Neural cell (in vitro differentiated cells): ENCODE data around the gene ULBP1. TPM values are rescaled to one million over a fixed set of nuclear protein-coding genes. Genes with fewer than 3 reads are reported as not detected.
"Not testable (repeated sequence)": the region's sequence is repeated elsewhere in the genome, so short reads cannot be mapped to it uniquely, and the experiment has no call there.

Source experiments
- H2AFZ ChIP-seq: fragments of 200-600, 300-800 bp; sonication (generic), shearing (Covaris generic); 2 replicates; pipeline ENCODE4 v1.6.0; 2014; ENCODE audit warnings: low read depth, mild to moderate bottlenecking, antibody characterized with exemption, low read length, moderate library complexity
- H3F3A ChIP-seq: fragments of 200-600 bp; shearing (Covaris generic); 2 replicates; pipeline ENCODE4 v1.6.1; 2016; ENCODE audit warnings: mild to moderate bottlenecking, moderate library complexity, mixed read lengths, antibody characterized with exemption, low read length; ENCODE audit not compliant: insufficient read depth, poor library complexity, severe bottlenecking
- H3K27ac ChIP-seq: fragments of 200-600, 300-800 bp; sonication (generic), shearing (Covaris generic); 2 replicates; pipeline ENCODE4 v1.5.1; 2014; ENCODE audit warnings: mild to moderate bottlenecking, low read length, moderate library complexity
- H3K27me3 ChIP-seq: fragments of 300-800, 200-600 bp; sonication (generic), shearing (Covaris generic); 2 replicates; pipeline ENCODE4 v1.6.0; 2014; ENCODE audit warnings: mild to moderate bottlenecking, low read depth, low read length, moderate library complexity; ENCODE audit not compliant: insufficient read depth
- H3K36me3 ChIP-seq: fragments of 300-800, 200-600 bp; sonication (generic), shearing (Covaris generic); 2 replicates; pipeline ENCODE4 v1.5.1; 2014; ENCODE audit warnings: mild to moderate bottlenecking, antibody characterized with exemption, low read length, moderate library complexity; ENCODE audit not compliant: insufficient read depth
- H3K4me2 ChIP-seq: fragments of 300-800, 200-600 bp; sonication (generic), shearing (Covaris generic); 2 replicates; pipeline ENCODE4 v1.6.0; 2014; ENCODE audit warnings: mild to moderate bottlenecking, low read length
- H3K4me3 ChIP-seq: fragments of 300-800, 200-600 bp; sonication (generic), shearing (Covaris generic); 2 replicates; pipeline ENCODE4 v1.5.1; 2014; ENCODE audit warnings: mild to moderate bottlenecking, low read length, moderate library complexity
- H3K79me2 ChIP-seq: fragments of 200-600 bp; shearing (Covaris generic); replicated peaks from 2 replicates; pipeline ENCODE4 v1.6.0; 2014; ENCODE audit warnings: mild to moderate bottlenecking, low read length, moderate library complexity; ENCODE audit not compliant: insufficient read depth
- H3K9ac ChIP-seq: fragments of 300-800, 200-600 bp; sonication (generic), shearing (Covaris generic); 2 replicates; pipeline ENCODE4 v1.6.1; 2016; ENCODE audit warnings: mild to moderate bottlenecking, low read length, mixed read lengths
- H3K9me2 ChIP-seq: fragments of 200-600 bp; shearing (Covaris generic); 2 replicates; pipeline ENCODE4 v1.6.1; 2016; ENCODE audit warnings: mild to moderate bottlenecking, low read length, mixed read lengths; ENCODE audit not compliant: insufficient read depth
- H3K9me3 ChIP-seq: fragments of 200-600, 300-800 bp; sonication (generic), shearing (Covaris generic); 2 replicates; pipeline ENCODE4 v1.6.1; 2016; ENCODE audit warnings: mild to moderate bottlenecking, mixed run types, low read length, moderate library complexity, mixed read lengths
- H4K20me1 ChIP-seq: fragments of 200-600 bp; shearing (Covaris generic); 2 replicates; pipeline ENCODE4 v1.6.1; 2016; ENCODE audit warnings: mild to moderate bottlenecking, mixed run types; ENCODE audit not compliant: insufficient read depth
- MXI1 ChIP-seq: fragments of 450-650 bp; conservative IDR thresholded peaks from 2 replicates; pipeline ENCODE4 v1.6.1; 2014; ENCODE audit warnings: antibody characterized with exemption, mild to moderate bottlenecking; ENCODE audit not compliant: poor library complexity, severe bottlenecking
- RAD21 ChIP-seq: fragments of 450-650 bp; conservative IDR thresholded peaks from 2 replicates; pipeline ENCODE4 v1.6.1; 2014; ENCODE audit warnings: antibody characterized with exemption, mild to moderate bottlenecking, moderate library complexity
- SMC3 ChIP-seq: fragments of 450-650 bp; conservative IDR thresholded peaks from 2 replicates; pipeline ENCODE4 v1.6.1; 2014; ENCODE audit warnings: antibody characterized with exemption, mild to moderate bottlenecking, moderate library complexity; ENCODE audit not compliant: poor library complexity
- TAF1 ChIP-seq: IDR thresholded peaks from 2 replicates; pipeline ENCODE4 v1.6.1; 2012; ENCODE audit warnings: low read depth
- polyA plus RNA-seq: library from polyadenylated mRNA; depleted of rRNA; stranded (reverse); fragments of >200 nt; gene quantifications from 2 replicates; pipeline ENCODE4 v1.2.3, GENCODE V29; 2014
- TF ChIP-seq, protein P1 (sequence below): fragments of 450-650 bp; IDR thresholded peaks from 2 replicates; pipeline ENCODE4 v1.5.1; 2014; ENCODE audit warnings: antibody characterized with exemption, mild to moderate bottlenecking, moderate library complexity; ENCODE audit not compliant: poor library complexity, severe bottlenecking

The ULBP1 gene
- polyA plus RNA-seq, 1 donor from 2014 or later: 0.22 TPM

DNA sequence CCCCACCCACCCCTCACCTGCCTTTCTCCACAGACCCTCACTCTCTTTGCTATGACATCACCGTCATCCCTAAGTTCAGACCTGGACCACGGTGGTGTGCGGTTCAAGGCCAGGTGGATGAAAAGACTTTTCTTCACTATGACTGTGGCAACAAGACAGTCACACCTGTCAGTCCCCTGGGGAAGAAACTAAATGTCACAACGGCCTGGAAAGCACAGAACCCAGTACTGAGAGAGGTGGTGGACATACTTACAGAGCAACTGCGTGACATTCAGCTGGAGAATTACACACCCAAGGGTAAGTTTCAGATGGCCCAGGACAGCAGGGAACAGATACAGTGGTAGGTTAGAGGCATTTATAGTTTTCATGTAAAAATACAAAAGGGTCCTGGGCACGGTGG is 18.5 kb upstream of the ULBP1 start:
- H3K27ac ChIP-seq, H3K36me3 ChIP-seq, H3K4me3 ChIP-seq, H4K20me1 ChIP-seq, H3K9me3 ChIP-seq, H3K9me2 ChIP-seq, H3K9ac ChIP-seq, H3K4me2 ChIP-seq, H2AFZ ChIP-seq, H3F3A ChIP-seq, H3K79me2 ChIP-seq: not testable (repeated sequence)
- peaks cover 59% of the 10 kb centered on the region for H3K27me3 ChIP-seq

DNA sequence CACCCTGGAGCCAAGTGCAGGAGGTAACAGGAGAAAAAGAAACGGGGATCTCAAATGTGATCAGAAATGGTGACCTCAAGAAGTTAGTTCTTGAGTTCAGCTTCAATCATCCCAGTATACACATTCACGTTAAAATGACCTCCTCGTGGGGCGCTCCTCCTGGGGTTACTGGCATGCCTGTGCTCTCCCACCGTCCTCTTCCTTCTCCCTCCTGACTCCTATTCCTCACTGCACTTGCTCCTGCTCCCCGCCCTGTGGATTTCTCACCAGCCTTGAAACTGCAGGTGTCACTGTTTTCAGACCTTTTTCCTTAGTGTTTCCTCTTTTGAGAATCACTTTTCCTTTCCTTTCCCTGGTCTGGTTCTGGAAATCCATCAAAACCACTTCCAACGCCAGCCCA is 17.1 kb upstream of the ULBP1 start:
- not testable (repeated sequence) for H3K9me2 ChIP-seq, H3F3A ChIP-seq, H3K9ac ChIP-seq, H3K9me3 ChIP-seq, H4K20me1 ChIP-seq, H3K79me2 ChIP-seq, H2AFZ ChIP-seq, H3K27ac ChIP-seq, H3K4me2 ChIP-seq, H3K4me3 ChIP-seq, H3K36me3 ChIP-seq
- peaks cover 63% of the 10 kb centered on the region for H3K27me3 ChIP-seq

DNA sequence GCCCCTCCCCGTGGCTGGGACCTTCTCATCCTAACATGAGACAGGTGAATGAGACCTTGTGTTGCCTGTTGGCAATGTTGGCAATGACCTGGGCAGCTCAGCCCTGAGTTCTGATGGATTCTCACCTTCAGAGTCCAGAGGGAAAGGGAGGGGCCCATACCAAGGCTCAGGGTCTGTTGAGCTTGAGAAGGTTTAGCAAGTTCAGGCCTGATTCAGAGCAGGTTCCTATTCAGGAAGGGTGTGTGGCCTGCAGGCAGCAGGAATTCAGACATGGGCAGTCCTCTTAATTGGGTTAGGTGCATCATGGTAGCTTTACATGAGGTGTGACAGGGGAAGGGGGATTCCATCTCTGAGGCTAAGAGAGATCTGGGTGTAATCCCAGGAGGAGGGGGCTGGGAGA is 16.2 kb upstream of the ULBP1 start:
- not testable (repeated sequence) for H3K9me3 ChIP-seq, H3K27ac ChIP-seq, H3K9me2 ChIP-seq, H3K9ac ChIP-seq, H4K20me1 ChIP-seq, H3K4me2 ChIP-seq, H3K4me3 ChIP-seq, H3K36me3 ChIP-seq, H3F3A ChIP-seq, H3K79me2 ChIP-seq, H2AFZ ChIP-seq
- peaks cover 64% of the 10 kb centered on the region for H3K27me3 ChIP-seq

DNA sequence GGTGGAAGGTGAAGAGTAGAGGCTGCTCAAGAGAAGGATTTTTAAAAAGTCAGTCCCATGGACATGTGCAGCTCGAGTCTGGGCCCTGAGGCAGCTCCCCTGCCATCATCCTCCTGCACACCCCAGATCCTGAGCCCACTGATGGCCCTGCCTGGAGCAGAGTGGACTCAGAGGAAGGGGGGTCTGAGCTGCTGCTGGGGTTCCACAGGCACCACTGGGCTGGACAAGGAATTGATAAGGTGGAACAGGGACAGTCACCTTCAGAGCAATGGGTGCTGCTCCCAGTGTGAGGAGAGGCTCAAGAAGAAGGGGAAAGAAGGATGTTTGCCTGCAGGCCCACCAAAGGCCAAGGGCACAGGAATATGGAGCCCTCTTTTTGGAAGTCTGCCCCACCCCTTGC is 15.7 kb upstream of the ULBP1 start:
- Histone ChIP-seq H3K4me2 (no peak overlapping the region), H2AFZ (no peak overlapping the region), H3K9me2 (no peaks in the 10 kb centered on the region), H3K9ac (no peak overlapping the region), H3F3A (no peaks in the 10 kb centered on the region), H3K9me3 (no peaks in the 10 kb centered on the region), H3K4me3 (no peak overlapping the region), H3K79me2 (no peaks in the 10 kb centered on the region), H3K27me3 (peaks cover 64% of the 10 kb centered on the region), H4K20me1 (no peaks in the 10 kb centered on the region), H3K36me3 (no peaks in the 10 kb centered on the region), H3K27ac (no peak overlapping the region)
- no peak for TF ChIP-seq SMC3
- TF ChIP-seq TAF1: no peak
- TF ChIP-seq, protein P1, sequence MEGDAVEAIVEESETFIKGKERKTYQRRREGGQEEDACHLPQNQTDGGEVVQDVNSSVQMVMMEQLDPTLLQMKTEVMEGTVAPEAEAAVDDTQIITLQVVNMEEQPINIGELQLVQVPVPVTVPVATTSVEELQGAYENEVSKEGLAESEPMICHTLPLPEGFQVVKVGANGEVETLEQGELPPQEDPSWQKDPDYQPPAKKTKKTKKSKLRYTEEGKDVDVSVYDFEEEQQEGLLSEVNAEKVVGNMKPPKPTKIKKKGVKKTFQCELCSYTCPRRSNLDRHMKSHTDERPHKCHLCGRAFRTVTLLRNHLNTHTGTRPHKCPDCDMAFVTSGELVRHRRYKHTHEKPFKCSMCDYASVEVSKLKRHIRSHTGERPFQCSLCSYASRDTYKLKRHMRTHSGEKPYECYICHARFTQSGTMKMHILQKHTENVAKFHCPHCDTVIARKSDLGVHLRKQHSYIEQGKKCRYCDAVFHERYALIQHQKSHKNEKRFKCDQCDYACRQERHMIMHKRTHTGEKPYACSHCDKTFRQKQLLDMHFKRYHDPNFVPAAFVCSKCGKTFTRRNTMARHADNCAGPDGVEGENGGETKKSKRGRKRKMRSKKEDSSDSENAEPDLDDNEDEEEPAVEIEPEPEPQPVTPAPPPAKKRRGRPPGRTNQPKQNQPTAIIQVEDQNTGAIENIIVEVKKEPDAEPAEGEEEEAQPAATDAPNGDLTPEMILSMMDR: no peak
- no peak for TF ChIP-seq RAD21
- TF ChIP-seq MXI1: no peak
